Kidney epithelial cell (primary cell): ENCODE data around the gene PTPRZ1. TPM values are rescaled to one million over a fixed set of nuclear protein-coding genes. Genes with fewer than 3 reads are reported as not detected.

Source experiments
- DNase-seq: peaks from one replicate; pipeline ENCODE4 v3.0.0-alpha.2; 2010; ENCODE audit warnings: low read depth
- H3K27me3 ChIP-seq: 2 replicates; pipeline ENCODE4 v1.6.0; 2011; ENCODE audit warnings: low read length; ENCODE audit not compliant: control insufficient read depth, insufficient read depth
- H3K36me3 ChIP-seq: 2 replicates; pipeline ENCODE4 v1.5.1; 2011; ENCODE audit warnings: low read length; ENCODE audit not compliant: control insufficient read depth, insufficient read depth
- H3K4me3 ChIP-seq: 2 replicates; pipeline ENCODE4 v1.5.1; 2011; ENCODE audit warnings: low read depth, mild to moderate bottlenecking, control low read depth, low read length
- CTCF ChIP-seq: IDR thresholded peaks from 2 replicates; pipeline ENCODE4 v1.5.1; 2011; ENCODE audit warnings: mild to moderate bottlenecking, moderate library complexity, low read length, control low read depth, inconsistent platforms; ENCODE audit not compliant: insufficient read depth, poor library complexity, severe bottlenecking
- total RNA-seq: library from RNA; depleted of rRNA; stranded (reverse); fragments of >200 nt; gene quantifications from 2 replicates; pipeline ENCODE4 v1.2.3, GENCODE V29; 2015

PTPRZ1 gene
- total RNA-seq, 1 donor from 2014 or later: 0.04 TPM

DNA sequence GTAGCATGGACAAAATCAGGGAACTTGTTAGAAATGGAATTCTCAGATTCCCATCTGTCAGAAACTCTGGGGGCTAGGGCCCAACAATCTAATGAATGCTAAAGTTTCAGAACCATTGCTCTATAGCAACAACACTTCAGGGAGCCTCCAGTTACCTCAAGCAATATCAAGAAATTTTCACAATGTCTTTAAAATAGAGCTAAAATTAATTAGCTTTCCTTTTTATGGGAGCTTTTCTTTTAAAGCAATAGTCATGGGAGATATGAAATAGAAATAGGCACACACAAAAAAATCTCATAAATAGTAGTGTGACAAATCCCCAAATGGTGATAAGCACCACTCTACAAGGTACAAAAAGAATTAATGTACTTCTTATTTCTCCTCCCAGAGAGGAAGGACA, 190.2 kb downstream of the PTPRZ1 start:
- TF ChIP-seq CTCF: no peak
- no peak overlapping the region for H3K4me3 ChIP-seq
- no peaks in the 10 kb centered on the region for H3K27me3 ChIP-seq
- no peak for DNase-seq
- no peaks in the 10 kb centered on the region for H3K36me3 ChIP-seq

DNA sequence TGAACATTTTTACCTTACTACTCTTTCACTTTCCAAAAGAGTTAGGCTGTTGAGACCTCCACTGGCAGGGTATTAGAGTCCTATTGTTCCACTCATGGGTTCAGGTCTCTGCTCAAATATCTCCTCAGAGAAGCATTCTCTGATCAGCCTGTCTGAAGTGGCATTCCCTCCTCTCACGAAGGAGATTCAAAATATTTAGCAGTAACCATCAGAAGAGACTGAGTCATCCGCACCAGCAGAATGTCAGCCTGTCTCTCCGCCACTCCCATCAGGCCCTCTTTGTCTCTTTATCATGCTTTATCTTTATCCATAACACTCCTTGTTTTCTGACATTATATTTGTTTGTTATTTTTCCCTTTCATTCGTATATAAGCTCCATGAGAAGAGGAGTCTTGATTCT, 192.0 kb downstream of the PTPRZ1 start:
- no peaks in the 10 kb centered on the region for H3K27me3 ChIP-seq
- DNase-seq: no peak
- H3K4me3 ChIP-seq: no peak overlapping the region
- TF ChIP-seq CTCF: no peak
- H3K36me3 ChIP-seq: no peaks in the 10 kb centered on the region

DNA sequence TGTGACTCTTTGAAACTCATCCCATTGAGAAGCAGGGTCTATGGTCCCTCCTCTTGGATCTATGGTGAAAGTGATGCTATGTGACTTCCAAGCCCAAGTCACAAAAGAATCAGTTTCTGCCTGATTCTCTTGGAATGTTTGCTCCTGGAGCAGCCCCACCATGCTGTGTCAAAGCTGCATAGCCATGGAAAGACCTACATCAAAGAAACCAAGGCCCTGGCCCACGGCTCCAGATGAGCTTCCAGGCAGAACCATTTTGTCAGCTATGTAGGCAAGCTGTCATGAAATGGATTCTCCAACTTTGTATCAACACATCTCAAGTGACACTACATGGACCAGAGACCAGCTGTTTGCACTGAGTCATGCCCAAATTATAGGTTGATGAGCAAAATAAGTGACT, 194.1 kb downstream of the PTPRZ1 start:
- Histone ChIP-seq H3K4me3 (no peak overlapping the region), H3K27me3 (no peaks in the 10 kb centered on the region), H3K36me3 (no peaks in the 10 kb centered on the region)
- no peak for TF ChIP-seq CTCF
- DNase-seq: no peak

DNA sequence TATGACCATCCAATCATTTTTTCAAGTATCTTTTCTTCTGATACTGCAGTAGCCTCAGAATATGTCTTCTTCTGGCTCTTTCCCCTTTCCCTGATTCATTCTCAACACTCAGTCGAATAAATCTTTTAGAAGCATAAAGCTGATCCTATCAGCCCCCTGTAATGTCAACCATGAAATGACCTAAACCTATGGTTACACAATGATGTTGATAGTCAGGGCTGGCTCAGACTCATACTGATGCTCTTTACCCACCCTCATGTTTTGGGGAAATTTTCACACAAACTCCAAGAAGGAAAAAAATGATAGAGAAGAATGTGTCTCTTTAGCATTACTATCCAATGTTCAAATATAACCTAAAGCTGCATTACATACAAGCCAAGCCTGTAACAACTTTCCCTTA, 195.1 kb downstream of the PTPRZ1 start:
- TF ChIP-seq CTCF: no peak
- H3K27me3 ChIP-seq: no peaks in the 10 kb centered on the region
- H3K4me3 ChIP-seq: no peak overlapping the region
- no peak for DNase-seq
- H3K36me3 ChIP-seq: no peaks in the 10 kb centered on the region

- Histone ChIP-seq H3K4me3 (no peak overlapping the region), H3K36me3 (no peaks in the 10 kb centered on the region), H3K27me3 (no peaks in the 10 kb centered on the region)
- TF ChIP-seq CTCF: no peak
- no peak for DNase-seq
These were observed 196.0 kb downstream of the PTPRZ1 start for GRCh38 chr7:122068999-122069398.

GRCh38 chr7:122070062-122070461, 197.1 kb downstream of the PTPRZ1 start:
- no peaks in the 10 kb centered on the region for H3K36me3 ChIP-seq
- no peaks in the 10 kb centered on the region for H3K27me3 ChIP-seq
- DNase-seq: no peak
- TF ChIP-seq CTCF: no peak
- H3K4me3 ChIP-seq: no peak overlapping the region
